GM18867 (cell line): ENCODE measurements around the gene LEF1.

Experiments used
- ATAC-seq: cut with Tn5 transposase; IDR thresholded peaks from one replicate; pipeline ENCODE4 v1.9.1; 2021; ENCODE audit warnings: mild to moderate bottlenecking, moderate library complexity; ENCODE audit not compliant: unreplicated experiment

LEF1 gene

DNA sequence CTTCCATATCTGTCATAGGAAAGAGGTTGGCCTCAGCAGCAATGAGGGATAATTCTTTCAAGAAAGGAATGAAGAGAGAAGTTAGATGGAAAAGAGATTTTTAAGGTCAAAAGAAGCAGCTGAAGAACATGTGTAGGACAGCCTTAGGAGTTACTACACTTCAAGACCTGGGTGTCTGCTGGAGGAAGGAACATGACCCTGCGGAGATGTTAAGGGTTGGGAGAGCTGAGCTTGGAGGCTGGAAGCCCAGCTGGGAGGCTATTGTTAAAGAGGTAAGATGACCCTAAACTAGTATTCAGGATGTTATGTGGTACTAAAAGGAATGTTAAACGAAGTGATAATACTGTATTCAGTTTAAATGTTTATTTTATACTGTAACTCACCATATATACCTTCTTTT lies 164.1 kb downstream of the LEF1 start:
- ATAC-seq, result no peak

DNA sequence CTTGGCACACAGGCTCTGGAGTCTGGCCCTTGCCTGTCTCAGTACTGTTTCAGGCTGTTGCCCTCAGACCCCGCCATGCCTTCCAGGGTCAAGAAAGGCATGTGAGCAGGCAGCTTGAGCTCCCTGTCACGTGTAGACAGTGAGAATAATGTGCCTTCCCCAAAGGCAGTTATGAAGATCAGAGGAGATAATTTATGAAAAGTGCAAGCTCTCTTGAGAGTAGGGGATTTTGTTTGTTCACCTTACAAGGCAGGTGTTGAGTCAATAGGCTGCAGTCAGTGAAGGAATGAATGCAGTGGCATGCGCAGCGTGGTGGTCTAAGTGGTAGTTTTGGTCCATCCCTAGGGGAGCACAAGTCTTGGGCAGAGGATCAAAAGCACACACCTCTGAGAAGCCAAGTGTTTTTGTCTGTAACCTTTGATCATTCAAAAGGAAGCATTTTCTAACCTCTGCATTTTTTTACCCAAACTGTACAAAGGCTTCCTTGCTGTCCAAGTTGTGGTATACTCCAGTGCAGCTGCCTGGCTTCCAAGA lies 164.7 kb downstream of the LEF1 start:
- ATAC-seq, result no peak

DNA sequence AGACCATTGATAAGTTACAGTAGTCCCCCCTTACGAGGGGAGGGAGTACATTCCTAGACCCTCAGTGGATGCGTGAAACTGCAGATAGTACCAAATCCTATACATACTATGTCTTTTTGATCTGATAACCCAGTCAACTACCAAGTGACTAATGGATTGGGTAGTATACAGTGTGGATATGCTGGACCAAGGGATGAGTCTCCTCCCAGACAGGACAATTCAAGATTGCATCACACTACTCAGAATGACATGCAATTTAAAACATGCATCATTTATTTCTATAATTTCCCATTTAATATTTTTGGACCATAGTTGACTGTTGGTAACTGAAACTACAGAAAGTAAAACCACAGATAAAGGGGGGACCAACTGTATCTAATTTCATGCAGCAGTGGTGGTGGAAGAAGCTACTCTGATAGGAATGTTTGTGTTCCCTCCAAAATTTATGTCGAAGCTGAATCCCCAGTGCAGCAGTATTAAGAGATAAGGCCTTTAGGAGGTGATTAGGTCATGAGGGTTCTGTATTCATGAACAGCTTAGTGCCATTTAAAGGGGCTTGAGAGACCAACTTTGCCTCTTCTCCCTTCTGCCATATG lies 167.1 kb downstream of the LEF1 start:
- no peak for ATAC-seq

DNA sequence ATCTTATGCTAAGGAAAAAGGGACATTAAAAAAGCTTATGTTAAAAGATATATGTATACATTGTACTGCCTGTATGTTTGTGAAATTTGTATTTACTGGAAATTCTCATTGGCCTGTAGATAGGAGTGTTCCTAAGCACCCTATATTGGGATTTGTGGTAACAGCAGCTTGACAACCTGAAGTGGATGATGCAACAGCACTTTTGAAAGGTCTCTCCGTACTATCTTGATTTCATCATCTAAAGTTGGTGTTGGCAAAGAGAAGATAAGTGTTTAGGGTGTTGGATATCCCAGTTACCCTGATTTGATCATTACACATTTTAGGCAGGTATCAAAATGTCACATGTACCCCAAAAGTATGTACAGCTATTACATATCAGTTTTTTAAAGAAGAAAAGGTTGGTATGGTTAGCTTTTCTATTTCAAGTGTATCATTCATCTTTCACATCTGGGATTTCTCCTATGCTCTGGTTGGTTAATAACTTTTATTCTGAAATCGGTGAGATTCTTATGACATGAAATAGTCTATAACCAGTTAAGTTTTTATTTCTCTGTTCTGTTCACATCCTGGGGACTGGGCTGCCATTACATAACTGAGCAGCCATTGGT lies 168.7 kb downstream of the LEF1 start:
- no peak for ATAC-seq

DNA sequence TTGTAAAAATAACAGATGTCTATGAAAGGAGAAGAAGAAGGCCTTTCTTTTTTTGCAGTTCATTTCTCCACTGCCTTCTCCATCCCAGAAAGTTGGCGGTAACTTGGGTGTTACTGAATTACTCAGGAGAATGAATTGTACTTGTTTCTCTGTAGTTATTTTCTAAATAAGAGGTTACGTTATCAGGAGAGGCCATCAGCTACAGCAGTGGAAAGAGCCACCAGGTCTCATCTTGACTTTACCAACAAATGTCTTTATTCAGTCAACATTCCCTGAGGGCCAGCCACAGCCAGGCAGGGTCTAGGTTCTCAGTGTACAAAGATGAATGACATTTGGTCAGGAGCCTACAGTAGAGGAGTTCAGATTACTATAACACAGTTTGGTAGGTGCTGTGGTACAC lies 170.9 kb downstream of the LEF1 start:
- ATAC-seq, result no peak
